ENCODE results near the gene STK38L. TPM values are rescaled to one million over a fixed set of nuclear protein-coding genes. Genes with fewer than 3 reads are reported as not detected.

Gene STK38L
- total and polyA plus RNA-seq, 2 of the 8 experiments (the other 6 are each of a cell fraction or from before 2014, with no cell fraction given): 8.1 to 63.6 TPM

GRCh38 chr12:27274706-27275105 lies 30.6 kb downstream of the STK38L start (continued):
- TF ChIP-seq SIX5 (IDR thresholded peaks at IDR 0.05; ENCODE audit: low read depth, low read length) (no peak), RNF2 (IDR thresholded peaks at IDR 0.05; ENCODE audit: borderline replicate concordance, low read depth, low read length, missing control alignments, poor library complexity, severe bottlenecking) (no peak)

Measured in H1 (cell line).